H1 (cell line): ENCODE results near the gene RTN4RL1. TPM values are rescaled to one million over a fixed set of nuclear protein-coding genes. Genes with fewer than 3 reads are reported as not detected.

Source experiments
- CTCF ChIA-PET: fragments of 300-600 bp; sonication (Branson Sonifier 250); formaldehyde crosslinking; loops from one replicate; lab custom pipeline; 2021; ENCODE audit not compliant: partially characterized antibody; lab: Charles Lee
- POLR2A ChIA-PET: fragments of 300-600 bp; sonication (Branson Sonifier 250); formaldehyde crosslinking; loops from one replicate; lab custom pipeline; 2021; ENCODE audit warnings: inconsistent platforms; ENCODE audit not compliant: partially characterized antibody; lab: Charles Lee
- DNase-seq, 2 experiments: peaks; one replicate each; pipeline versions ENCODE4 v3.0.0 to v3.0.0-alpha.2; 2010 to 2022; ENCODE audit warnings: low spot score in 2 of 2, low read depth in 1 of 2, mixed read lengths in 1 of 2
- FAIRE-seq: peaks from 2 replicates; lab custom pipeline; 2011; peaks lifted over from hg19 to GRCh38; lab: Jason Lieb, UNC
- H2AFZ ChIP-seq: 2 replicates; pipeline ENCODE4 v1.8.1; 2012; ENCODE audit warnings: low read length, inconsistent platforms
- H2AK5ac ChIP-seq: 2 replicates; pipeline ENCODE4 v1.6.1; 2013; ENCODE audit warnings: low read depth, low read length
- H2BK120ac ChIP-seq: replicated peaks from 2 replicates; pipeline ENCODE3; 2013; ENCODE audit warnings: low read depth, low read length, inconsistent platforms
- H2BK12ac ChIP-seq: 2 replicates; pipeline ENCODE4 v1.6.1; 2013; ENCODE audit warnings: low read depth, low read length
- H2BK15ac ChIP-seq: 2 replicates; pipeline ENCODE4 v1.6.1; 2013; ENCODE audit warnings: low read length
- H2BK20ac ChIP-seq: 2 replicates; pipeline ENCODE4 v1.6.1; 2013; ENCODE audit warnings: low read length
- H2BK5ac ChIP-seq: 2 replicates; pipeline ENCODE4 v1.6.1; 2013; ENCODE audit warnings: low read depth, low read length
- H3K14ac ChIP-seq: 2 replicates; pipeline ENCODE4 v1.6.1; 2013; ENCODE audit warnings: inconsistent platforms; ENCODE audit not compliant: insufficient read length
- H3K18ac ChIP-seq: 2 replicates; pipeline ENCODE4 v1.6.1; 2013; ENCODE audit warnings: low read length; ENCODE audit errors: extremely low read depth
- H3K23ac ChIP-seq: 2 replicates; pipeline ENCODE4 v1.6.1; 2013; ENCODE audit warnings: inconsistent platforms; ENCODE audit not compliant: insufficient read length
- H3K23me2 ChIP-seq: 2 replicates; pipeline ENCODE4 v1.6.1; 2013; ENCODE audit warnings: low read depth, low read length
- H3K27ac ChIP-seq: 2 replicates; pipeline ENCODE4 v1.6.1; 2011; ENCODE audit warnings: low read depth, low read length, inconsistent platforms
- H3K27me3 ChIP-seq, 4 experiments: replicated peaks in 1 of 4; 1 replicate in 1 of 4; 2 replicates in 3 of 4; pipeline versions ENCODE4 v1.6.1 to v1.8.1; 2011 to 2013; ENCODE audit warnings: low read length in 3 of 4, mild to moderate bottlenecking in 3 of 4, inconsistent platforms in 2 of 4, mixed read lengths in 2 of 4, moderate library complexity in 1 of 4; ENCODE audit not compliant: control insufficient read depth in 3 of 4, insufficient read depth in 3 of 4; ENCODE audit errors: extremely low read depth in 1 of 4
- H3K36me3 ChIP-seq, 4 experiments: 2 replicates each; pipeline versions ENCODE4 v1.6.1 to v1.8.1; 2011 to 2013; ENCODE audit warnings: mild to moderate bottlenecking in 4 of 4, low read length in 3 of 4, moderate library complexity in 2 of 4, control low read depth in 1 of 4, inconsistent platforms in 1 of 4; ENCODE audit not compliant: insufficient read depth in 4 of 4, control insufficient read depth in 2 of 4
- H3K4ac ChIP-seq: replicated peaks from 2 replicates; pipeline ENCODE3; 2013; ENCODE audit warnings: low read length, low read depth, mixed read lengths, inconsistent platforms; ENCODE audit not compliant: insufficient read length
- H3K4me1 ChIP-seq, 4 experiments: replicated peaks in 1 of 4; 1 replicate in 1 of 4; 2 replicates in 3 of 4; pipeline versions ENCODE4 v1.6.1 to v1.8.1; 2011 to 2013; ENCODE audit warnings: low read length in 3 of 4, inconsistent platforms in 2 of 4, mixed read lengths in 1 of 4; ENCODE audit not compliant: insufficient read depth in 4 of 4, control insufficient read depth in 3 of 4
- H3K4me2 ChIP-seq, 2 experiments: 2 replicates each; pipeline versions ENCODE4 v1.6.1 to v1.8.1; 2011 to 2013; ENCODE audit warnings: low read depth in 2 of 2, low read length in 2 of 2, control low read depth in 1 of 2, inconsistent platforms in 1 of 2, mild to moderate bottlenecking in 1 of 2; ENCODE audit not compliant: insufficient read depth in 1 of 2
- H3K4me3 ChIP-seq, 4 experiments: fragments of 200-600, 300-600 bp in 1 of 4; sonication (generic), shearing (Covaris generic), sonication (Bioruptor Twin) in 1 of 4; 2 replicates each; pipeline versions ENCODE4 v1.5.1 to v1.8.1; 2011 to 2016; ENCODE audit warnings: low read length in 4 of 4, low read depth in 3 of 4, control low read depth in 2 of 4, inconsistent platforms in 2 of 4, mild to moderate bottlenecking in 2 of 4, mixed read lengths in 1 of 4, moderate library complexity in 1 of 4; ENCODE audit not compliant: insufficient read depth in 2 of 4; ENCODE audit errors: extremely low read depth in 1 of 4
- H3K56ac ChIP-seq: replicated peaks from 2 replicates; pipeline ENCODE3; 2013; ENCODE audit warnings: low read depth, mild to moderate bottlenecking, mixed read lengths, low read length, inconsistent platforms; ENCODE audit not compliant: insufficient read length
- H3K79me1 ChIP-seq: 2 replicates; pipeline ENCODE4 v1.6.1; 2013; ENCODE audit warnings: low read depth, low read length, control low read depth
- H3K79me2 ChIP-seq, 2 experiments: 2 replicates each; pipeline versions ENCODE4 v1.6.1 to v1.8.1; 2012 to 2013; ENCODE audit warnings: low read length in 2 of 2, mild to moderate bottlenecking in 2 of 2, inconsistent platforms in 1 of 2; ENCODE audit not compliant: insufficient read depth in 2 of 2, control insufficient read depth in 1 of 2
- H3K9ac ChIP-seq, 4 experiments: replicated peaks in 1 of 4; 1 replicate in 1 of 4; 2 replicates in 3 of 4; pipeline versions ENCODE4 v1.6.1 to v1.8.1; 2011 to 2013; ENCODE audit warnings: low read depth in 3 of 4, low read length in 3 of 4, control low read depth in 2 of 4, mild to moderate bottlenecking in 2 of 4, moderate library complexity in 2 of 4, inconsistent platforms in 1 of 4; ENCODE audit errors: extremely low read depth in 1 of 4
- H3K9me3 ChIP-seq, 2 experiments: 2 replicates each; pipeline versions ENCODE4 v1.6.1 to v1.8.1; 2012 to 2013; ENCODE audit warnings: mild to moderate bottlenecking in 2 of 2, moderate library complexity in 2 of 2, control low read depth in 1 of 2, inconsistent platforms in 1 of 2, low read depth in 1 of 2, low read length in 1 of 2, mixed read lengths in 1 of 2; ENCODE audit not compliant: insufficient read depth in 2 of 2
- H4K20me1 ChIP-seq, 2 experiments: replicated peaks in 1 of 2; 2 replicates each; pipeline versions ENCODE3 to v1.8.1; 2011 to 2013; ENCODE audit warnings: inconsistent platforms in 2 of 2, low read length in 2 of 2, mild to moderate bottlenecking in 1 of 2; ENCODE audit not compliant: insufficient read depth in 2 of 2, control insufficient read depth in 1 of 2
- H4K5ac ChIP-seq: 2 replicates; pipeline ENCODE4 v1.6.1; 2013; ENCODE audit warnings: low read length, low read depth, mixed read lengths, inconsistent platforms; ENCODE audit not compliant: insufficient read length
- H4K8ac ChIP-seq: 2 replicates; pipeline ENCODE4 v1.8.0; 2013; ENCODE audit warnings: mild to moderate bottlenecking, moderate library complexity, low read length, inconsistent platforms; ENCODE audit not compliant: insufficient read depth; ENCODE audit errors: extremely low read depth
- H4K91ac ChIP-seq: replicated peaks from 2 replicates; pipeline ENCODE3; 2013; ENCODE audit warnings: low read length, mixed read lengths, inconsistent platforms; ENCODE audit not compliant: insufficient read length
- ASH2L ChIP-seq: fragments of 200-600, 300-600 bp; sonication (generic); IDR thresholded peaks from one replicate; pipeline ENCODE4 v1.7.1; 2017; ENCODE audit warnings: low read length
- BCL11A ChIP-seq, 2 experiments: IDR thresholded peaks; one replicate each; pipeline ENCODE4 v1.6.1; 2011; ENCODE audit warnings: low read depth in 2 of 2, low read length in 2 of 2, mild to moderate bottlenecking in 2 of 2
- CBX8 ChIP-seq: fragments of 300-800, 300-1000 bp; sonication (generic); IDR thresholded peaks from 2 replicates; pipeline ENCODE4 v1.7.1; 2016; ENCODE audit warnings: low read depth, low read length, borderline replicate concordance
- CREB1 ChIP-seq: IDR thresholded peaks from 2 replicates; pipeline ENCODE4 v1.6.1; 2012; ENCODE audit warnings: inconsistent platforms
- HDAC6 ChIP-seq: IDR thresholded peaks from one replicate; pipeline ENCODE4 v1.7.1; 2012; ENCODE audit warnings: low read depth, mild to moderate bottlenecking, inconsistent platforms, low read length, moderate library complexity
- JUND ChIP-seq: IDR thresholded peaks from 2 replicates; pipeline ENCODE4 v1.6.1; 2011; ENCODE audit warnings: mild to moderate bottlenecking, improper control_type of control experiment, low read length
- MAX ChIP-seq: IDR thresholded peaks from 2 replicates; pipeline ENCODE4 v1.6.1; 2012; ENCODE audit warnings: inconsistent platforms
- SIX5 ChIP-seq: IDR thresholded peaks from 2 replicates; pipeline ENCODE4 v1.6.1; 2011; ENCODE audit warnings: mild to moderate bottlenecking, low read depth, low read length
- SUZ12 ChIP-seq: fragments of 200-600 bp; sonication (generic); IDR thresholded peaks from 2 replicates; pipeline ENCODE4 v1.6.1; 2012; ENCODE audit warnings: mild to moderate bottlenecking, inconsistent platforms, low read length, moderate library complexity, mixed read lengths
- WGBS, 2 experiments: shearing (Covaris generic) in 1 of 2; methylation state at CpG; one replicate each; pipeline versions ENCODE4 v1.1.6 to v1.1.7; 2013 to 2015; ENCODE audit warnings: low lambda C conversion rate in 2 of 2, mixed read lengths in 2 of 2, inconsistent platforms in 1 of 2, low coverage in 1 of 2, missing lambda C conversion rate in 1 of 2; ENCODE audit not compliant: insufficient replicate concordance in 2 of 2, insufficient coverage in 1 of 2, insufficient read length in 1 of 2; ENCODE audit errors: extremely low coverage in 1 of 2, missing lambda C conversion rate in 1 of 2; 5-methylcytosine and 5-hydroxymethylcytosine counted together
- polyA plus RNA-seq, 7 experiments: library from polyadenylated mRNA; depleted of rRNA in 3 of 7; stranded (reverse) in 5 of 7; unstranded in 2 of 7; fragments of >200 nt in 5 of 7; fragments of 200-250 nt in 2 of 7; gene quantifications; 1 replicate in 5 of 7; 2 replicates in 1 of 7; 4 replicates in 1 of 7; pipeline versions ENCODE4 v1.2.1 to v1.2.3, GENCODE V29; 2011 to 2013; ENCODE audit warnings: missing spikeins in 2 of 7, mixed read lengths in 2 of 7
- total RNA-seq: library from RNA; stranded (reverse); fragmentation: NEBNext Ultra II Directional; extraction: Animal tissue kit (Norgen Biotek cat#: 25700); gene quantifications from 2 replicates; pipeline ENCODE4 v1.2.1, GENCODE V29; 2021
- TF ChIP-seq, protein P1 (sequence below): IDR thresholded peaks from 2 replicates; pipeline ENCODE4 v1.6.1; 2012; ENCODE audit warnings: inconsistent platforms

RTN4RL1 gene
- total and polyA plus RNA-seq, 2 of the 8 experiments (the other 6 are each of a cell fraction or from before 2014, with no cell fraction given), result 0.09 TPM; not detected in 1

DNA sequence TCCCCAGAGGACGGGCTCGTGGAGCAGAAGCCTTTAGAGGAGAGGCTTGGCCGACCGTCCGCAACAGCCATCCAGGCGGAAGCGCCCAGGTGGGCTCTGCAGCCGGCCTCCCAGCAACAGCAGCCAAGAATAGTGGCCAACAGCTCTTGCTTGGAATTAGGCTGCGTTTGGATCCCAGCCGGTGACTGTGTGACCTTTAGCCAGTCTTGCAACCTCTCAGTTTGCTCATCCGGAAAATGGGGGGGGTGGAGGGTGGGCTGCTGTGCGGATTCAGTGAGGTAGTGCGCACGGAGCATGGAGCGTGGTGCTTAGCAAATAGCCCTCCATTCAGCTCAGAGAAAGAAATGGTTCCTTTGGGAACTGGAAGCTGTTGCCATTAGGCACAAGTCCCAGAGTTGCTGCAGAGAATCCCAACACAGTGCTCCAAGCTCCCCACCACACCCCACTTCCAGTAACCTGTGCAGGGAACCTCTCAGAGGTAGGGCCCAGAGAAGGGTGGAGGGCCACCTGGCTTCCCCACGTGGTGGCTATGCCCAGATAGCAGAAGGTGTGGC lies 46.7 kb downstream of the RTN4RL1 start:
- no peak for DNase-seq

More for the DNA sequence above, 46.7 kb downstream of the RTN4RL1 start:
- Histone ChIP-seq H2BK12ac (no peak overlapping the region), H3K9ac (no peak overlapping the region), H3K4me1 (peaks cover 0 to 4% (median 0%) of the 10 kb centered on the region in 4 experiments; a peak in 3 of 7 replicates), H2AFZ (peak overlapping the region; percentile 32; the same call in 1 of the 2 replicates), H3K23me2 (no peaks in the 10 kb centered on the region), H3K79me1 (no peaks in the 10 kb centered on the region), H3K27me3 (peaks cover 0 to 17% (median 11%) of the 10 kb centered on the region in 4 experiments; a peak in 5 of 7 replicates), H2BK5ac (no peak overlapping the region), H4K20me1 (peaks cover 0 to 3% of the 10 kb centered on the region in 2 experiments), H4K91ac (no peak overlapping the region), H2BK120ac (no peak overlapping the region), H3K4me3 (0 out of 8 replicates have a peak overlapping the region, but pooled peaks of 1 of the 4 experiments have one; percentile 37), H4K5ac (no peak overlapping the region), H3K4me2 (0 out of 4 replicates have a peak overlapping the region, but pooled peaks of 1 of the 2 experiments have one; percentile 33), H3K23ac (no peak overlapping the region), H3K27ac (no peak overlapping the region), H4K8ac (no peak overlapping the region), H3K9me3 (no peaks in the 10 kb centered on the region), H3K79me2 (no peaks in the 10 kb centered on the region), H3K36me3 (no peaks in the 10 kb centered on the region), H3K4ac (no peak overlapping the region), H3K18ac (no peak overlapping the region), H3K14ac (no peak overlapping the region), H2BK15ac (no peak overlapping the region), H3K56ac (no peak overlapping the region), H2BK20ac (no peak overlapping the region), H2AK5ac (no peak overlapping the region)
- 92% methylated on average over 9 of the region's 16 CpGs; no CpG with 5 or more reads in 1 of the 2 experiments for WGBS, 2 experiments
- POLR2A ChIA-PET, result no interaction called here
- CTCF ChIA-PET, result interaction anchor here (1.3 kb wide), 1 partner anchor 646 kb away, joined by 3 read pairs; no protein-coding TSS in a partner anchor
- no peak for FAIRE-seq
- TF ChIP-seq HDAC6 (no peak), SIX5 (no peak), JUND (no peak), SUZ12 (no peak), MAX (no peak), ASH2L (no peak), CREB1 (no peak), CBX8 (no peak), BCL11A (IDR thresholded peaks at IDR 0.05; ENCODE audit: low read depth in 2 of 2, low read length in 2 of 2) (no peak)
- TF ChIP-seq, protein P1, sequence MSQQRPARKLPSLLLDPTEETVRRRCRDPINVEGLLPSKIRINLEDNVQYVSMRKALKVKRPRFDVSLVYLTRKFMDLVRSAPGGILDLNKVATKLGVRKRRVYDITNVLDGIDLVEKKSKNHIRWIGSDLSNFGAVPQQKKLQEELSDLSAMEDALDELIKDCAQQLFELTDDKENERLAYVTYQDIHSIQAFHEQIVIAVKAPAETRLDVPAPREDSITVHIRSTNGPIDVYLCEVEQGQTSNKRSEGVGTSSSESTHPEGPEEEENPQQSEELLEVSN, result no peak
